Stimulated activated naive B cell treated with anti-CD40 and anti-IgM and Interleukin-4, amounts not matched to agents 10 μg/mL and 1 μg/mL and 100 μg/mL, for 72 hours (primary cell): ENCODE measurements around the gene PPP4C.

Experiments used
- ATAC-seq, 2 donors: fragments of 150-1000 bp; cut with Tn5 transposase; replicated peaks; 2 replicates each; pipeline ENCODE4 v1.10.0; 2021; ENCODE audit warnings: moderate library complexity in 1 of 2
- DNase-seq: peaks from one replicate; pipeline ENCODE4 v3.0.0; 2021
- H3K27ac Mint-ChIP-seq: one replicate; pipeline ENCODE4 v1.8.0; 2022; ENCODE audit warnings: mild to moderate bottlenecking, mixed read lengths
- H3K27me3 Mint-ChIP-seq, 2 donors: one replicate each; pipeline ENCODE4 v1.8.0; 2022; ENCODE audit warnings: mixed read lengths in 2 of 2
- H3K36me3 Mint-ChIP-seq, 2 donors: one replicate each; pipeline ENCODE4 v1.8.0; 2022; ENCODE audit warnings: mixed read lengths in 2 of 2, mild to moderate bottlenecking in 1 of 2
- H3K4me1 Mint-ChIP-seq, 2 donors: one replicate each; pipeline ENCODE4 v1.8.0; 2022; ENCODE audit warnings: mixed read lengths in 2 of 2, mild to moderate bottlenecking in 1 of 2
- H3K4me3 Mint-ChIP-seq, 2 donors: one replicate each; pipeline ENCODE4 v1.8.0; 2022; ENCODE audit warnings: mild to moderate bottlenecking in 2 of 2, mixed read lengths in 2 of 2, moderate library complexity in 1 of 2
- H3K9me3 Mint-ChIP-seq, 2 donors: one replicate each; pipeline ENCODE4 v1.8.0; 2022; ENCODE audit warnings: mixed read lengths in 2 of 2, mild to moderate bottlenecking in 1 of 2

PPP4C gene

GRCh38 chr16:30091474-30092372, 15.9 kb downstream of the PPP4C start, which contains the start of gene TBX6:
TBX6 (minus strand) TSS chr16:30091924; CDS start chr16:30091193, 731 bp downstream.
- Mint-ChIP-seq H3K4me1 (peaks cover 27 to 52% of the 10 kb centered on the region in 2 donors), H3K36me3 (peaks cover 21 to 28% of the 10 kb centered on the region in 2 donors), H3K4me3 (peak within 1 kb of the TSS; percentile 86 to 88), H3K27ac (peak within 1 kb of the TSS; percentile 98), H3K27me3 (no peaks in the 10 kb centered on the region), H3K9me3 (peaks cover under 1 to 5% of the 10 kb centered on the region in 2 donors)
- peak; percentile 94 for DNase-seq
- peak; percentile 81 to 83 for ATAC-seq

- H3K4me3 Mint-ChIP-seq, result peak overlapping the region; percentile 86 to 88
- ATAC-seq (peak; percentile 71 to 72), DNase-seq (peak; percentile 87)
- H3K4me1 Mint-ChIP-seq, result peaks cover 26 to 55% of the 10 kb centered on the region in 2 donors
- H3K27ac Mint-ChIP-seq, result peak overlapping the region; percentile 98
- no peaks in the 10 kb centered on the region for H3K27me3 Mint-ChIP-seq
- peaks cover 20 to 28% of the 10 kb centered on the region in 2 donors for H3K36me3 Mint-ChIP-seq
- peaks cover 8 to 9% of the 10 kb centered on the region in 2 donors for H3K9me3 Mint-ChIP-seq
Observed at GRCh38 chr16:30092373-30093010, 16.7 kb downstream of the PPP4C start.

- Mint-ChIP-seq H3K9me3 (peaks cover 13% of the 10 kb centered on the region in 2 donors), H3K4me1 (peaks cover 26 to 55% of the 10 kb centered on the region in 2 donors), H3K36me3 (peaks cover 29% of the 10 kb centered on the region in 2 donors)
Observed at GRCh38 chr16:30094541-30095165, 18.9 kb downstream of the PPP4C start.

GRCh38 chr16:30095166-30096078, 19.6 kb downstream of the PPP4C start:
- Mint-ChIP-seq H3K4me3 (peak overlapping the region; percentile 91 to 95), H3K27ac (peak overlapping the region; percentile 96), H3K27me3 (no peaks in the 10 kb centered on the region), H3K4me1 (peaks cover 22 to 50% of the 10 kb centered on the region in 2 donors), H3K36me3 (peaks cover 29 to 30% of the 10 kb centered on the region in 2 donors), H3K9me3 (peaks cover 13% of the 10 kb centered on the region in 2 donors)
- DNase-seq, result no peak
- no peak for ATAC-seq

More at GRCh38 chr16:30094541-30095165, 18.9 kb downstream of the PPP4C start:
- ATAC-seq, result no peak
- peak overlapping the region; percentile 91 to 95 for H3K4me3 Mint-ChIP-seq
- DNase-seq, result no peak
- no peaks in the 10 kb centered on the region for H3K27me3 Mint-ChIP-seq
- H3K27ac Mint-ChIP-seq, result peak overlapping the region; percentile 96

GRCh38 chr16:30096105-30096861, 20.5 kb downstream of the PPP4C start, which contains the start of gene YPEL3:
YPEL3 (minus strand) TSS chr16:30096213; CDS start chr16:30095482, 731 bp downstream.
- ATAC-seq (peak; percentile 37 to 59), DNase-seq (peak; percentile 83)
- Mint-ChIP-seq H3K9me3 (peaks cover 13% of the 10 kb centered on the region in 2 donors), H3K4me1 (peaks cover 22 to 48% of the 10 kb centered on the region in 2 donors), H3K36me3 (peaks cover 29 to 30% of the 10 kb centered on the region in 2 donors), H3K27ac (peak within 1 kb of the TSS; percentile 97), H3K4me3 (peak within 1 kb of the TSS; percentile 91 to 95), H3K27me3 (no peaks in the 10 kb centered on the region)

- Mint-ChIP-seq H3K27ac (peak overlapping the region; percentile 97), H3K4me3 (peak overlapping the region; percentile 81)
Observed at GRCh38 chr16:30096862-30097563, 21.2 kb downstream of the PPP4C start.

GRCh38 chr16:30104090-30104489, 28.3 kb downstream of the PPP4C start:
- Mint-ChIP-seq H3K27me3 (no peaks in the 10 kb centered on the region), H3K9me3 (no peaks in the 10 kb centered on the region), H3K36me3 (peaks cover 18 to 24% of the 10 kb centered on the region in 2 donors), H3K4me3 (no peak overlapping the region), H3K27ac (no peak overlapping the region), H3K4me1 (no peaks in the 10 kb centered on the region)
- ATAC-seq (no peak), DNase-seq (no peak)

More at GRCh38 chr16:30096862-30097563, 21.2 kb downstream of the PPP4C start:
- Mint-ChIP-seq H3K27me3 (no peaks in the 10 kb centered on the region), H3K9me3 (peaks cover 13% of the 10 kb centered on the region in 2 donors), H3K36me3 (peaks cover 29 to 31% of the 10 kb centered on the region in 2 donors), H3K4me1 (peaks cover 22 to 40% of the 10 kb centered on the region in 2 donors)
- ATAC-seq (no peak), DNase-seq (no peak)

- no peaks in the 10 kb centered on the region for H3K27me3 Mint-ChIP-seq
- no peaks in the 10 kb centered on the region for H3K4me1 Mint-ChIP-seq
- DNase-seq (no peak), ATAC-seq (no peak)
- peaks cover 16 to 24% of the 10 kb centered on the region in 2 donors for H3K36me3 Mint-ChIP-seq
- H3K9me3 Mint-ChIP-seq, result no peaks in the 10 kb centered on the region
- H3K27ac Mint-ChIP-seq, result no peak overlapping the region
- no peak overlapping the region for H3K4me3 Mint-ChIP-seq
Observed at GRCh38 chr16:30104492-30104891, 28.7 kb downstream of the PPP4C start.

GRCh38 chr16:30108059-30108850, 32.5 kb downstream of the PPP4C start:
- Mint-ChIP-seq H3K9me3 (no peaks in the 10 kb centered on the region), H3K27me3 (no peaks in the 10 kb centered on the region), H3K4me1 (peaks cover 3 to 4% of the 10 kb centered on the region in 2 donors), H3K4me3 (no peak overlapping the region), H3K27ac (no peak overlapping the region), H3K36me3 (peaks cover 31 to 40% of the 10 kb centered on the region in 2 donors)
- ATAC-seq (no peak), DNase-seq (no peak)

GRCh38 chr16:30110661-30111060, 34.9 kb downstream of the PPP4C start:
- Mint-ChIP-seq H3K27me3 (no peaks in the 10 kb centered on the region), H3K4me1 (peaks cover 4 to 6% of the 10 kb centered on the region in 2 donors), H3K9me3 (no peaks in the 10 kb centered on the region), H3K36me3 (peaks cover 30 to 46% of the 10 kb centered on the region in 2 donors), H3K27ac (no peak overlapping the region), H3K4me3 (no peak overlapping the region)
- DNase-seq (no peak), ATAC-seq (no peak)

- H3K36me3 Mint-ChIP-seq, result peaks cover 27 to 42% of the 10 kb centered on the region in 2 donors
- ATAC-seq (peak; percentile 72 to 76), DNase-seq (no peak)
- no peaks in the 10 kb centered on the region for H3K27me3 Mint-ChIP-seq
- H3K4me1 Mint-ChIP-seq, result peaks cover 4 to 6% of the 10 kb centered on the region in 2 donors
- H3K27ac Mint-ChIP-seq, result peak overlapping the region; percentile 1
- H3K4me3 Mint-ChIP-seq, result no peak overlapping the region
- H3K9me3 Mint-ChIP-seq, result no peaks in the 10 kb centered on the region
Observed at GRCh38 chr16:30112197-30113030, 36.6 kb downstream of the PPP4C start.
